Adipose tissue (tissue), 3 donors: ENCODE data around the gene STRA6. TPM values are rescaled to one million over a fixed set of nuclear protein-coding genes. Genes with fewer than 3 reads are reported as not detected.

Experiments used
- H3K27ac ChIP-seq: one replicate; pipeline ENCODE4 v1.5.1; 2013; ENCODE audit warnings: low read depth, low read length
- WGBS, 3 donors: extraction: QIAGEN DNeasy Blood & Tissue Kit; methylation state at CpG; one replicate each; pipeline ENCODE4 v1.1.7; 2013; 5-methylcytosine and 5-hydroxymethylcytosine counted together
- polyA plus RNA-seq, 3 donors: library from polyadenylated mRNA; stranded (reverse); fragments of 200-250 nt; gene quantifications; one replicate each; pipeline ENCODE4 v1.2.3, GENCODE V29; 2013
- donor health status: healthy with polysubstance abuse.
- donor health status: Bipolar disorder and iron deficiency.
- donor health status: healthy.

Gene STRA6
- polyA plus RNA-seq, 3 donors = 0.07 to 3.3 TPM; not detected in 1

DNA sequence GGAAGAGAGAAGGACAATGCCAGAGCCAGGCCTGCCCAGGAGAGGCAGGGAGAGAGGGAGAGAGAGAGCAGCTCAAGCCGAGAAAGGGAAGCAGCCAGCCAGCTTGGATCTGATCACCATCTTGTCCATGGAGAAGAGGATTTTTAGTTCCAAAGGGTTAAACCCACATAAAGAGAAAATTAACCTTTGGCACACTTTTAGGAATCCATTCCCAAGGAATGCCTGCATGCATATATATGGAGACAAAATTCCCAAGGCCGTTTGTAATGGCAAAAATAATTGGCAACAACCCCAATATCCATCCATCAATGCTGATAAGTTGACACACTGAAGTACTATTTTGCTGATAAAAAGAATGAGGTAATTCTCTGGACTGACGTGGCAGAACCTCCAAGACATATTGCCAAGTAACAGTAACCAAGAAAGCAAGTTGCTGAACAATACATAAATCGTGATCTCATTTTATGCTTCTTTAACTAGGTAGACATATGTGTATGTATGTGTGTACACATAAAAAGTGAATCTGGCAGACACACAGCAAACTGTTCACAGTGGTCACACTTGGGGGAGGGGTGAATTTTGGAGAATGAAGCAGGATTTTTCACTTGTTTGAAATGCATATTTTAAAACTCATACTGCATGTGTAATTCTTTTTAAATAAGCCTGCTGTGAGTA, 7.5 kb upstream of the STRA6 start:
- 15 to 49% (median 41%) methylated on average over 4 of the region's 4 CpGs for WGBS, 3 donors

GRCh38 chr15:74209560-74209958, 7.0 kb upstream of the STRA6 start:
- no peak overlapping the region for H3K27ac ChIP-seq
- 77 to 79% (median 79%) methylated on average over 5 of the region's 5 CpGs for WGBS, 3 donors

More for the DNA sequence above, 7.5 kb upstream of the STRA6 start:
- H3K27ac ChIP-seq = no peak overlapping the region

GRCh38 chr15:74208901-74209559, 6.4 kb upstream of the STRA6 start:
- 29 to 72% (median 70%) methylated on average over 11 of the region's 11 CpGs for WGBS, 3 donors
- no peak overlapping the region for H3K27ac ChIP-seq

DNA sequence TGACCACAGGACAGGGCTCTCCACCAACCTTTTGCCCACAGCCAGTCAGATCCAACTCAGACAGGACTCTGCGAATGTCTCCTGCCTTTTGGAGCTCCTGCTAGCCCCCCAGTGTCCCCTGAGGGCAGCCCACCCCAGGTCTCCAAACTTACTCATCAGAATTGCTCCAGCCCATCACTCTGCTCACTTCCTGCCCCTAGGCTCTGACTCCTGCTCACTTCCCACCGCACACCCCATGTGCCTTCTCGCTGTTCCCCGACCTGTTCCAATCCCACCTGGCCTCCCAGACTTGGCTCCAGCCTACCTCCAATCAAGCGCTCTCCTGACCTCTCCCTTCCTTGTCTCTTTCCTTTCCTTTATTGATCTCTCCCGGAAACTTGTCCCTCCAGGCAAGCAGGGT, 5.9 kb upstream of the STRA6 start:
- 58 to 88% (median 84%) methylated on average over 6 of the region's 6 CpGs for WGBS, 3 donors

DNA sequence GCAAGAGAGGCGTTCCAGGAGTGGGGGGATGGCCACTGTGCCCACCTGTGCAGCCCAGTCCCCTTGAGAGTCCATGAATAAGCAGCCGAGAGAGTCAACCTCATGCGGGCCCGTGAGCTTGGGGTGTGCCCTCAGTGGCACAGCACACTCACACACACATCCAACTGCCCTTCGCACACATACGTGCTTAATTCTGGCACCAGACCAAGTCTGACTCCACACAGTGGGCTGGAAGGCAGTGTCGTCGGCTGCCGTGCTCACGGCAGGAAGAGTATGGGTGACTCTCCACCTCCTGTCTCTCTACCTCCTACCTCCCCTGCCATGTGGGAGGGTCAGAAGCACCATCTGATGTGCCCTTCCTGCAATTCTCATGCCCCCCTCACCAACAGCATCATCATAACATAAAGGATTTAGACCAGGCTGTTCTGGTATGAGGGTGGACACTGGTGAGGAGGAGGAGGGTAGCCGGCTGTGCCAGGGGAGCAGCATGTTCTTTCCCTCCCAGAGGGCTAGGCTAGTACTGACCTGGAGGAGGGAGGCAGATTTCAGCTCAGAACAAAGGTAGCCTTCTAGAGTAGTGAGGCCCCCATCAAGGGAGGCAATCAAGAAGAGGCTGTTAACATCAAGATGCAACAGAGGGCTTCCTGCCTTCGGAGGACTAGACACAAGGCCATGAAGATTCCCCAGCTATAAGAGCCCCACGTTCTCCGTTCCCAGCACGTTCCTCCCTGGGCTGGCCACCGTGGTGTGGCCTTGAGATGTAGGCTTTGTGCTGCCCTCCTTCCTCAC, 5.3 kb upstream of the STRA6 start:
- 72 to 84% (median 84%) methylated on average over 16 of the region's 16 CpGs for WGBS, 3 donors
- no peak overlapping the region for H3K27ac ChIP-seq

More for the DNA sequence above, 5.9 kb upstream of the STRA6 start:
- no peak overlapping the region for H3K27ac ChIP-seq

DNA sequence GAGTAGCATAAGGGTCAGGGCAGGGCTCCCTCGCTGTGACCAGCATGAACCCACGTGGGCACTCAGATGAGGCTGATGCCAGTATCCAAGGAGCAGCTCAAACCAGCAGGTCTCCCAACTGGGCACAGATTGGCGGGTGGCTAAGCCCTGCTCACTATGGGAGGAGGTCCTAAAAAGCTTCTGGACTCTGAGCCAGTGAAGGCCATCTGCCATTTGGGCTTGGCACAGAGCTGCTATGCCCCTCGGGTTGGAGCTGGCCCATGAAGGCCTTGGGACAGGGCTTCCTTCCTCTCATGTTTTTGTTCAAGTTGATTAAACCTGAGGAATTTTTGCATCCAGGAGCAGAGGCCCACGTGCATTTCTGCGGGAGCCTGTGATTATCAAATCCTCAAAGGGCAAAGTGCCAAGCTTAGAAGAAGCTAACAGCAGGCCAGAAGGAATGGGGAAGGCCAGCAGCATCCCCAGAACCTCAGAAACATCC, 4.3 kb upstream of the STRA6 start:
- WGBS, 3 donors = 61 to 66% (median 62%) methylated on average over 6 of the region's 6 CpGs
- H3K27ac ChIP-seq = no peak overlapping the region

DNA sequence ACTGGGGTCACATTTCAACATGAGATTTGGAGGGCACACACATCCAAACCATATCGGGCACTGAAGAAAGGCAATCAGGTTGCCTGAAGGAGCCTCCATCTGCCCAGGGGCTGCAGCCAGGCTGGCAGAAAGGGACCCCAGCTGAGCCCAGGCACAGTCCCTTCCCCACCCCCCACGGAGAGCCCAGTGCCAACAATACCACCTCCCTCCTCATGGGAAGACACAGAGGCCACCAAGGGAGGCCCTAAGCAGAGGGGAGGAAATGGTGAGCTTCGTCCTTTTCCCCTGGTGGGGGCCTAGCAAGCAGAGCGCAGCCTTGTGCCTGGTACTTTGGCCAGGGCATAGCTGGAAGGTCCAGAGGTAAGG, 3.0 kb upstream of the STRA6 start:
- H3K27ac ChIP-seq = no peak overlapping the region
- WGBS, 3 donors = 72 to 83% (median 77%) methylated on average over 4 of the region's 4 CpGs

DNA sequence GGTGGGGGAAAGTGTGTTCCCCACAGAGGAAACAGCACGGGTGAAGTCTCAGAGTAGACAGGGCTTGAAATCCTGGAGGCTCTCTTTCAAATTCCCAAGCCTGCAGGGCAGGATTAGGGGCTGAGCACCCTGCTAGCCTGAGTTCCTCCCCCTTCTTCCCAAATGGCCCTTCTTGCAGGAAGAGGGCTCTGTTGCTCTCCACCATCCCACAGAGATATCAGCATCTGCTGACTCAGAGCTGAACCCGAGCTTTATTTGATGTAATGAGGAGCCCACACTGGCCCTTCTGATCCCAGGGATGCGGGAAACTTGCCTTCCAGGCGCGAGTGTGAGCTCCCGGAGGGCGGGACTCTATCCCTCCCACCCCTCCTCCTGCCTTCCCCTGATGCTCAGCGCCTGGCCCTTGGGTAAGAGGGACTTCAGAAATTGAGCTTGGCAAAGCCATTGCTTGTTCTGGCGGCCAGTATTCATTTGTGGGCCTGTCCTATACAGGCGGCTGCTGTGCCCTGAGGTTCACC, 1.4 kb upstream of the STRA6 start:
- 57 to 75% (median 66%) methylated on average over 10 of the region's 10 CpGs for WGBS, 3 donors
- no peak overlapping the region for H3K27ac ChIP-seq

DNA sequence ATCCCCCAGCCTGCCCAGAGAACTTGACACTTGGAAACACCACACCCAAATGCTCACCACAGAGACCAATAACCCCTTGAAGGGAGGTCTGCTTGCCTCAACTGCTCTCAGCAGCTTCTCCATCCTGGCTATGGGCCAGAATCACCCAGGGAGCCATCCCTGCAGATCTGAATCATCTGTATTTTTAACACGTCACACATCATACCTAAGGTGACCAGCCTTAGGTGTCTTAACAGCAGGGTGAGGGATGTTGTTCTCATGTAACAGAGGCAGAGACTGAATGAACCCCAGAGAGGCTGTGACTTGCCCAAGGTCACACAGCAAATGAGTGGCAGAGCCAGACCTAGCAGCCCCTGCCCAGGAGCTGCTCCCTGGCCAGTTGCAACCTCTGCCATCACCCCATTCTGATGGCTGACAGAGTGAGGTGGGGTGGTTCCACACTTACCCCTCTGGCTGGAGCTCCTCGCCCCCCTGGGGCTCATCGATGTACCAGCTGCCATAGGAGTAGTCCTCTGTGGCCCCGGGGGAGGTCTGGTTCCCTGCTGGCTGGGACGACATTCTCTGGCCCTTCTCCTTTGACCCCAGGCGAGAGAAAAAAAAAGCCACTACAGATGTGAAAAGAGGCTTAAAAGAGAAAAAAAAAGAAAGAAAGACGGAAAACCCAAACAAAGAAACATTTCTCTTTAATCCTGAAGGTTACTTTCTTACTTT, 722 bp downstream of the STRA6 start:
- WGBS, 3 donors = 40 to 68% (median 62%) methylated on average over 7 of the region's 7 CpGs
- H3K27ac ChIP-seq = no peak overlapping the region

GRCh38 chr15:74200871-74201419, 1.6 kb downstream of the STRA6 start:
- 61 to 79% (median 66%) methylated on average over 8 of the region's 8 CpGs for WGBS, 3 donors
- no peak overlapping the region for H3K27ac ChIP-seq

DNA sequence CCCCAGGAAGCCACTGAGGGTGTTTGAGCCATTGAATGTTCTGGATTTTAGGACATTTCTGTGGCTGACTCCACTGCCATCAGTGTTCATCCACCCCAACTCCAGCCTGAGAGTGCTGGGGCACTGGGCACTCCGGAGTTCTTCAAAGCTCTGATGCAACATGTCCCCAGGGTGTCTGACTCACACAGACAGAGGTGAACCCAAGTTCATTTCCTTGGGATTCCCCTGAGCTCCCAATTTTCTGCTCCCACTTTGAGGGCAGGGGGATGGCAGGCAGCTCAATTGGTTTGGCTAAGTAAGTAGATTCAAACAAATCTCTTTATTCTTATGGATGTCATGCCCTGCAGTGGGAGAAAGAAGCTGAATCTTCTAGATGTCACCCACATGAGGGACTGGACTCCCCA, 2.2 kb downstream of the STRA6 start:
- no peak overlapping the region for H3K27ac ChIP-seq
- WGBS, 3 donors = 18 to 71% (median 29%) methylated on average over 1 of the region's 1 CpG

DNA sequence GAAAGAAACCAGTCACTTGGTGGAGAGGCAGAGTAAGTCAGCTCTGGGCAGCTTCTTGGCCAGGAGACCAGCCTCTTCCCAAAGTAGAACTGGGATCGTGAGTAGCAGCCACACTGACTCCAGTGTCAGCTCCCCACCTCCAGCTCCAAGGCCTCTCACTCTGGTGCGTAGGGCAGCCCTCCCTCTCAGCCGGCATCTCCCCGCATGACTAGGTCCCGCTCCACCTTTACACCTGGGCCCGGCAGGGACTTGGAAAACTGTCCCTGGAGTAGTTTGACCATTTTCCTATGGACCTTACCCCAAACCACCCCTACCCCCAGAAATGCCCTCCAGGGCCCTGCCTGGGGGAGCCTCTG, 3.3 kb downstream of the STRA6 start:
- 88 to 93% (median 89%) methylated on average over 6 of the region's 6 CpGs for WGBS, 3 donors
- no peak overlapping the region for H3K27ac ChIP-seq

DNA sequence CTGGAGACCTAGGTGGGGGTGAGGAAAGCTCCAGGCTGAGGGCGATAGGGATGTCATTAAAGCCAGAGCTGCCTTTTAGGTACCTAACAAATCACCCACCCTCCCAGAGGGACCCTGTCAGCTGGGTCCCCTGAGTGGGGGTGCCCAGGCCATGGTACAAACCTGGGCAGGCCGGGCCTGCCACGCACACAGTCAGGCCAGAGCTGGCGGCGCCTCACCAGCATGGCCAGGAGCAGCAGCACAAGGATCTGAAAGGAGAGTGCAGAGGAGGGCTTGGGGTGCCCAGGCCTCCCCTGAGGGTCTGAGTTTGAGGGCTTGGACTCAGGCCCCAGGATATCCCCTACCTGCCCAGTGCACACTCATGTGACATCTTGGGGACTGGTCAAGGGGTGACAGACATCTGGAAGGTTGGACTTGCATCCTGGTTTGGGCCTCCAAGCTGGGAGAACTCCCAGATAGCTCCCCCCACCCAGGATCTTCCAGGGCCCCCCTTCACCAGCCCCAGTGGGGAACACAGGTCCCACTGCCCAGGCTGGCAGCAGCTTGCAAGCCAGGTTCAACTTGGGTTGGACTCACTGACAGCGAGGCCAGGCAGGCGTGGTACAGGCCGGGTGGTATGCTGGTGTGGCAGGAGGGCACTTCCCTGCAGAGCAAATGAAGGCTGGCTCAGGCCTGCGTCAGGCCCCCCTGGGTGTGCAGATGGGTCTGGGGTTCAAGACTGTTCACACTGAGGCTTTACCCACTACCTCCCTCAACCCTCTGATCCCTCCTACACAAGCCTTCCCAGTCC, 5.2 kb downstream of the STRA6 start:
- H3K27ac ChIP-seq = no peak overlapping the region
- 96 to 99% (median 96%) methylated on average over 9 of the region's 9 CpGs for WGBS, 3 donors

DNA sequence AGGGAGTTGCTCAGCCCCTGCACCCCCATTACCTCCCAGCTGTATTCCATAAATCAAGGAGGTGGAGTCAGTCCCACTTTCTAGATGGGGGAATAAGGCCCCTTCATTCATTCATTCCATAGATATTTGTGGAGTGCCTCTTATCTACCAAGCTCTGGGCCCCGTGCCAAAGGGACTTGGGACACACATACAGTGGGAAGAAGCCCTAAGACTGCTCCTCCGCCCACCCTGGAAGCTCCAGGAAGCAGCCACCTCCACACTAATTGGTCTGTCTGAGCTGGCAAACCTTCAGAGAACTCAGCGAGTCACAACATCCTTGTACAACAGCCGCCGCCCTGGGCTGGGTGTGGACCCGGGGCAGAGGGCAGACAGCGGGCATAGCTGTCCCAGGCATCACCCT, 6.4 kb downstream of the STRA6 start:
- 36 to 47% (median 41%) methylated on average over 7 of the region's 7 CpGs for WGBS, 3 donors
- no peak overlapping the region for H3K27ac ChIP-seq

- no peak overlapping the region for H3K27ac ChIP-seq
- WGBS, 3 donors = 91 to 93% (median 91%) methylated on average over 13 of the region's 13 CpGs
These were observed 7.7 kb downstream of the STRA6 start for GRCh38 chr15:74194572-74195559.

DNA sequence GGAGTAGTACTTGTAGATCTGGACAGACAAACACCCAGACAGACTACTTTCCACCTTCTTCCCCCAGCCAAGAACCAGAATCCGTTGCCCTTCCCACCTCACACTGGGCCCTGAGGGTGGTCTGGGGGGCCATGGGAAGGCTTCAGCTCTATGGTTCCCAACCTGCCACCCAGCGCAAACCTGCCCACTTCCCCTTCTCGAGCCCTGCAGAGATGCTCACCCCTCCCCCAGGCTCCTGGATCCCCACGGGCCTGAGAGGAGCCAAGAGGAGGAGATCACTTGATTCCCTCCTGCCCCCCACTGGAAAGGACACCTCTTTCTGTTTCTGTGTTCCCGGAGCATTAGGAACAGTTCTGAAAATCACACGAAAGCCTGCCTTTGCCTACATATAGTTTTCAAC, 8.7 kb downstream of the STRA6 start:
- 61 to 84% (median 65%) methylated on average over 6 of the region's 6 CpGs for WGBS, 3 donors
- H3K27ac ChIP-seq = no peak overlapping the region
